Measurements from ENCODE around the gene ERBB3.

ERBB3 gene

GRCh38 chr12:56130876-56131275 lies 50.9 kb downstream of the ERBB3 start:
- no peak for TF ChIP-seq CTCF (IDR thresholded peaks at IDR 0.05; ENCODE audit: borderline replicate concordance, control extremely low read depth, extremely low read depth, insufficient read depth, missing control alignments)
- no peak for DNase-seq (ENCODE audit: low spot score)
- in situ Hi-C loops (cut with MboI; ENCODE audit: low sequenced_read_pairs, unreplicated experiment), result no loop called here

GRCh38 chr12:56134897-56135296 lies 54.9 kb downstream of the ERBB3 start:
- no peak for DNase-seq (ENCODE audit: low spot score)
- in situ Hi-C loops (cut with MboI; ENCODE audit: low sequenced_read_pairs, unreplicated experiment), result no loop called here
- no peak for TF ChIP-seq CTCF (IDR thresholded peaks at IDR 0.05; ENCODE audit: borderline replicate concordance, control extremely low read depth, extremely low read depth, insufficient read depth, missing control alignments)

- in situ Hi-C loops (cut with MboI; ENCODE audit: low sequenced_read_pairs, unreplicated experiment), result no loop called here
- no peak for TF ChIP-seq CTCF (IDR thresholded peaks at IDR 0.05; ENCODE audit: borderline replicate concordance, control extremely low read depth, extremely low read depth, insufficient read depth, missing control alignments)
- no peak for DNase-seq (ENCODE audit: low spot score)
These were observed 58.0 kb downstream of the ERBB3 start for GRCh38 chr12:56137853-56138571.

GRCh38 chr12:56141946-56142784 lies 62.2 kb downstream of the ERBB3 start:
- TF ChIP-seq CTCF (IDR thresholded peaks at IDR 0.05; ENCODE audit: borderline replicate concordance, control extremely low read depth, extremely low read depth, insufficient read depth, missing control alignments), result no peak
- no peak for DNase-seq (ENCODE audit: low spot score)
- in situ Hi-C loops (cut with MboI; ENCODE audit: low sequenced_read_pairs, unreplicated experiment), result no loop called here

- in situ Hi-C loops (cut with MboI; ENCODE audit: low sequenced_read_pairs, unreplicated experiment), result no loop called here
- no peak for DNase-seq (ENCODE audit: low spot score)
- TF ChIP-seq CTCF (IDR thresholded peaks at IDR 0.05; ENCODE audit: borderline replicate concordance, control extremely low read depth, extremely low read depth, insufficient read depth, missing control alignments), result no peak
These were observed 63.3 kb downstream of the ERBB3 start for GRCh38 chr12:56143217-56143616.

GRCh38 chr12:56143870-56144269 lies 63.9 kb downstream of the ERBB3 start:
- in situ Hi-C loops (cut with MboI; ENCODE audit: low sequenced_read_pairs, unreplicated experiment), result no loop called here
- no peak for TF ChIP-seq CTCF (IDR thresholded peaks at IDR 0.05; ENCODE audit: borderline replicate concordance, control extremely low read depth, extremely low read depth, insufficient read depth, missing control alignments)
- no peak for DNase-seq (ENCODE audit: low spot score)
